Measurements from ENCODE around the gene FOXQ1.
"Not testable (repeated sequence)": the region's sequence is repeated elsewhere in the genome, so short reads cannot be mapped to it uniquely, and the experiment has no call there.

The FOXQ1 gene

GRCh38 chr6:1346558-1347091 is 34.7 kb downstream of the FOXQ1 start:
- no peak for TF ChIP-seq CTCF (IDR thresholded peaks at IDR 0.05; ENCODE audit: insufficient read depth, low read length, poor library complexity, severe bottlenecking)
- no peak overlapping the region for H3K4me3 ChIP-seq (replicated peaks; ENCODE audit: low read depth, low read length)
- H3K36me3 ChIP-seq (ENCODE audit: control insufficient read depth, insufficient read depth, low read length) = no peaks in the 10 kb centered on the region
- 0 out of 2 replicates have a peak, but pooled peaks cover 2% of the 10 kb centered on the region for H3K27me3 ChIP-seq (replicated peaks; ENCODE audit: control insufficient read depth, insufficient read depth, low read length)
- DNase-seq (ENCODE audit: extremely low read depth, insufficient read length) = no peak

GRCh38 chr6:1347161-1347560 is 35.3 kb downstream of the FOXQ1 start:
- H3K36me3 ChIP-seq (ENCODE audit: control insufficient read depth, insufficient read depth, low read length) = no peaks in the 10 kb centered on the region
- H3K27me3 ChIP-seq (replicated peaks; ENCODE audit: control insufficient read depth, insufficient read depth, low read length) = 0 out of 2 replicates have a peak, but pooled peaks cover 2% of the 10 kb centered on the region
- TF ChIP-seq CTCF (IDR thresholded peaks at IDR 0.05; ENCODE audit: insufficient read depth, low read length, poor library complexity, severe bottlenecking) = no peak
- no peak overlapping the region for H3K4me3 ChIP-seq (replicated peaks; ENCODE audit: low read depth, low read length)
- DNase-seq (ENCODE audit: extremely low read depth, insufficient read length) = no peak

GRCh38 chr6:1348675-1349074 is 36.8 kb downstream of the FOXQ1 start:
- Histone ChIP-seq H3K36me3 (ENCODE audit: control insufficient read depth, insufficient read depth, low read length) (no peaks in the 10 kb centered on the region), H3K27me3 (replicated peaks; ENCODE audit: control insufficient read depth, insufficient read depth, low read length) (0 out of 2 replicates have a peak, but pooled peaks cover 2% of the 10 kb centered on the region), H3K4me3 (replicated peaks; ENCODE audit: low read depth, low read length) (no peak overlapping the region)
- no peak for DNase-seq (ENCODE audit: extremely low read depth, insufficient read length)
- no peak for TF ChIP-seq CTCF (IDR thresholded peaks at IDR 0.05; ENCODE audit: insufficient read depth, low read length, poor library complexity, severe bottlenecking)

- DNase-seq (ENCODE audit: extremely low read depth, insufficient read length) = no peak
- H3K4me3 ChIP-seq (replicated peaks; ENCODE audit: low read depth, low read length) = no peak overlapping the region
- H3K36me3 ChIP-seq (ENCODE audit: control insufficient read depth, insufficient read depth, low read length) = no peaks in the 10 kb centered on the region
- 0 out of 2 replicates have a peak, but pooled peaks cover 2% of the 10 kb centered on the region for H3K27me3 ChIP-seq (replicated peaks; ENCODE audit: control insufficient read depth, insufficient read depth, low read length)
- TF ChIP-seq CTCF (IDR thresholded peaks at IDR 0.05; ENCODE audit: insufficient read depth, low read length, poor library complexity, severe bottlenecking) = no peak
These were observed 37.8 kb downstream of the FOXQ1 start for GRCh38 chr6:1349655-1350054.

GRCh38 chr6:1351381-1352008 is 39.6 kb downstream of the FOXQ1 start:
- DNase-seq (ENCODE audit: extremely low read depth, insufficient read length) = no peak
- Histone ChIP-seq H3K36me3 (ENCODE audit: control insufficient read depth, insufficient read depth, low read length) (no peaks in the 10 kb centered on the region), H3K27me3 (replicated peaks; ENCODE audit: control insufficient read depth, insufficient read depth, low read length) (0 out of 2 replicates have a peak, but pooled peaks cover 2% of the 10 kb centered on the region), H3K4me3 (replicated peaks; ENCODE audit: low read depth, low read length) (no peak overlapping the region)
- no peak for TF ChIP-seq CTCF (IDR thresholded peaks at IDR 0.05; ENCODE audit: insufficient read depth, low read length, poor library complexity, severe bottlenecking)

- DNase-seq (ENCODE audit: extremely low read depth, insufficient read length); H3K4me3 ChIP-seq (replicated peaks; ENCODE audit: low read depth, low read length); H3K36me3 ChIP-seq (ENCODE audit: control insufficient read depth, insufficient read depth, low read length); H3K27me3 ChIP-seq (replicated peaks; ENCODE audit: control insufficient read depth, insufficient read depth, low read length): not testable (repeated sequence)
These were observed 43.2 kb downstream of the FOXQ1 start for GRCh38 chr6:1355068-1355467.

- H3K36me3 ChIP-seq (ENCODE audit: control insufficient read depth, insufficient read depth, low read length); H3K4me3 ChIP-seq (replicated peaks; ENCODE audit: low read depth, low read length); DNase-seq (ENCODE audit: extremely low read depth, insufficient read length); H3K27me3 ChIP-seq (replicated peaks; ENCODE audit: control insufficient read depth, insufficient read depth, low read length): not testable (repeated sequence)
These were observed 49.8 kb downstream of the FOXQ1 start for GRCh38 chr6:1361717-1362116.
